CD4-positive, alpha-beta T cell (primary cell): ENCODE measurements around the gene EOGT. TPM values are rescaled to one million over a fixed set of nuclear protein-coding genes. Genes with fewer than 3 reads are reported as not detected.

Source experiments
- ATAC-seq: fragments of 200-7000 bp; cut with Tn5 transposase; one replicate; pipeline ENCODE4 v1.10.0; 2022; ENCODE audit warnings: mild to moderate bottlenecking; ENCODE audit not compliant: poor library complexity
- CTCF ChIA-PET: fragments of 350-600 bp; sonication (Branson Sonifier 250); formaldehyde crosslinking; loops from one replicate; lab custom pipeline; 2021; ENCODE audit warnings: antibody characterized with exemption, inconsistent platforms; lab: Charles Lee
- POLR2A ChIA-PET: fragments of 350-600 bp; sonication (Branson Sonifier 250); formaldehyde crosslinking; loops from one replicate; lab custom pipeline; 2021; ENCODE audit warnings: antibody characterized with exemption, inconsistent platforms; lab: Charles Lee
- DNase-seq, 14 experiments: peaks; one replicate each; pipeline ENCODE4 v3.0.0-alpha.2; 2013 to 2020; ENCODE audit warnings: mixed read lengths in 2 of 14
- H3K27ac ChIP-seq, 2 donors: one replicate each; pipeline versions ENCODE4 v1.5.1 to v1.7.0; 2013; ENCODE audit warnings: low read length in 2 of 2, low read depth in 1 of 2, mild to moderate bottlenecking in 1 of 2
- H3K27me3 ChIP-seq, 2 experiments: 1 replicate in 1 of 2; 2 replicates in 1 of 2; pipeline versions ENCODE4 v1.6.1 to v1.7.0; 2013; ENCODE audit warnings: low read length in 2 of 2, control low read depth in 1 of 2, mild to moderate bottlenecking in 1 of 2, moderate library complexity in 1 of 2; ENCODE audit not compliant: insufficient read depth in 2 of 2, control insufficient read depth in 1 of 2
- H3K36me3 ChIP-seq: one replicate; pipeline ENCODE4 v1.6.1; 2013; ENCODE audit warnings: low read length, control low read depth; ENCODE audit not compliant: insufficient read depth
- H3K4me1 ChIP-seq: one replicate; pipeline ENCODE4 v1.6.1; 2013; ENCODE audit warnings: low read length, control low read depth; ENCODE audit not compliant: insufficient read depth
- H3K4me3 ChIP-seq: one replicate; pipeline ENCODE4 v1.5.1; 2013; ENCODE audit warnings: mild to moderate bottlenecking, low read length, moderate library complexity
- H3K9me3 ChIP-seq, 2 experiments: 1 replicate in 1 of 2; 2 replicates in 1 of 2; pipeline versions ENCODE4 v1.6.1 to v1.7.0; 2013; ENCODE audit warnings: low read length in 2 of 2, mild to moderate bottlenecking in 2 of 2, control low read depth in 1 of 2, moderate library complexity in 1 of 2; ENCODE audit not compliant: control insufficient read depth in 1 of 2, insufficient read depth in 1 of 2
- H3K27ac Mint-ChIP-seq: one replicate; pipeline ENCODE4 v1.8.0; 2020; ENCODE audit warnings: mixed read lengths
- H3K27me3 Mint-ChIP-seq: one replicate; pipeline ENCODE4 v1.8.0; 2021; ENCODE audit warnings: mixed read lengths
- H3K36me3 Mint-ChIP-seq: one replicate; pipeline ENCODE4 v1.8.0; 2021; ENCODE audit warnings: low read depth, mixed read lengths
- H3K4me1 Mint-ChIP-seq: one replicate; pipeline ENCODE4 v1.8.0; 2021; ENCODE audit warnings: low read depth, mixed read lengths
- H3K4me3 Mint-ChIP-seq: one replicate; pipeline ENCODE4 v1.8.0; 2020; ENCODE audit warnings: mild to moderate bottlenecking, mixed read lengths
- H3K9me3 Mint-ChIP-seq: one replicate; pipeline ENCODE4 v1.8.0; 2020; ENCODE audit warnings: mixed read lengths
- CTCF ChIP-seq: fragments of 200-600 bp; IDR thresholded peaks from one replicate; pipeline ENCODE4 v1.8.0; 2022; ENCODE audit warnings: antibody characterized with exemption, mild to moderate bottlenecking
- intact Hi-C, 2 experiments: fragments of 100-400 bp; cut with DNase I in 1 of 2; cut with micrococcal nuclease in 1 of 2; formaldehyde crosslinking; loops; one replicate each; pipeline versions ENCODE4 v1.15.1 to v1.9.0; 2023 to 2025; cut with DNase I, micrococcal nuclease
- total RNA-seq, 174 experiments: library from RNA in 2 of 174; stranded (reverse) in 2 of 174; gene quantifications; one replicate each; pipeline ENCODE4 v1.2.3 and lab custom pipeline; 2021 to 2026

The EOGT gene
- total RNA-seq, 2 experiments from 2014 or later, result 13.0 to 13.4 TPM

DNA sequence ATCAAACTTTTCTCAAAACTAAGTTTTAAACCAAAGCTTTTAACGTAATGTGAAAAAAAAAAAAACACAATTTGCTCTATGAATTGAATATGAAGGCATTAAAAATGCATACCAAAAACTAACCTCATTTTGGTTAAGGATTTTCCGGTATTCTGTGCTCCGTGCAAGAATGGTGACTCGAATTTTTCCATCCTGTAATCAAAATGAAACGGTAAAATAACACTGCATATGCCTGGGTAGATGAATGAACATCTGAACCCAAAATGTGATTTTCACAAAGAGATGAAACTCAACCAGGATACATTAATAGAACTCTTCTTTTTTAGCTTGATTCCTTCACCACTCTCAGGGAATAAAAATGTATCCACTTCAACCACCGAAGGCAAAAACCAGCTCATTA, 26.2 kb downstream of the EOGT start:
- H3K27ac Mint-ChIP-seq, result no peak overlapping the region
- Histone ChIP-seq H3K4me3 (no peak overlapping the region), H3K36me3 (peaks cover 32% of the 10 kb centered on the region), H3K9me3 (no peaks in the 10 kb centered on the region), H3K27me3 (no peaks in the 10 kb centered on the region), H3K27ac (no peak overlapping the region), H3K4me1 (no peaks in the 10 kb centered on the region)
- peaks cover 72% of the 10 kb centered on the region for H3K36me3 Mint-ChIP-seq
- ChIA-PET POLR2A (no interaction called here), CTCF (no interaction called here)
- no peak for TF ChIP-seq CTCF
- DNase-seq, result no peak
- H3K4me1 Mint-ChIP-seq, result no peaks in the 10 kb centered on the region
- H3K4me3 Mint-ChIP-seq, result no peak overlapping the region
- no peak for ATAC-seq
- no peaks in the 10 kb centered on the region for H3K27me3 Mint-ChIP-seq
- intact Hi-C loops, result no loop called here
- H3K9me3 Mint-ChIP-seq, result no peaks in the 10 kb centered on the region

DNA sequence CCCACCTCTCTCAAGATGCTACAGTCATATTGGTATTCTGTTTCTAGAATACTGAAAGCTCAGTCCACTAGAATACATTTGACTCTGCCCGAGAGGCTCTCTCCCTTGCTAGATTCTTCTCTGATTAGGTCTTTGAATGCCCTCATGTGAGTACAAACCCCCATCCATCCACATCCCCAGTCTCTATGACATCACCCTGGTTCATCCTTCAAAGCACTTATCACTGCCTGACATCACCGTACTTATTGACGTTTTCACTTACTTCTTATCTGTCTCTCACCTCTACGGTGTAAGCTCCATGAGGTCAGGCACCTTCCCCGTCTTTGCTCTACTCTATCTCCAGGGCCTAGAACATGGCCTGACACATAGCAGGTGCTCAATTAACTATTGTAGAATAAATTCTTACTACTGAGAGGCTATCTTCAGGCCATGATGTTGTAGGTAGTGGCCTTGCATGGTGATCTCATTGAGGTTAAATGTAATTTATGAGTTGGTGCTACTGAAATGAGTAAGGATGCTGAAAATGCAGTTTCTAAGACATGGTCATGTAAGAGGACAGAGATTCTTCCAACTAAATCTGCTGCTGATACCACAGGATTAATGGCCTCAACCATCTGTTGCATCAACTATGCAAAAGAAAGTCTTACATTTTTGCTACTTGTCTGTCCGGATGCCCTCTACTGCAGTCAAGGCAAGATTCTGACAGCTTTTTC, 26.8 kb downstream of the EOGT start:
- intact Hi-C loops, result no loop called here
- Histone ChIP-seq H3K4me1 (no peaks in the 10 kb centered on the region), H3K27ac (no peak overlapping the region), H3K27me3 (no peaks in the 10 kb centered on the region), H3K4me3 (no peak overlapping the region), H3K36me3 (peaks cover 35% of the 10 kb centered on the region), H3K9me3 (no peaks in the 10 kb centered on the region)
- no peak overlapping the region for H3K27ac Mint-ChIP-seq
- ATAC-seq (no peak), DNase-seq (no peak)
- no peaks in the 10 kb centered on the region for H3K27me3 Mint-ChIP-seq
- ChIA-PET CTCF (no interaction called here), POLR2A (no interaction called here)
- TF ChIP-seq CTCF, result no peak
- no peaks in the 10 kb centered on the region for H3K4me1 Mint-ChIP-seq
- H3K9me3 Mint-ChIP-seq, result no peaks in the 10 kb centered on the region
- H3K36me3 Mint-ChIP-seq, result peaks cover 68% of the 10 kb centered on the region
- H3K4me3 Mint-ChIP-seq, result no peak overlapping the region

DNA sequence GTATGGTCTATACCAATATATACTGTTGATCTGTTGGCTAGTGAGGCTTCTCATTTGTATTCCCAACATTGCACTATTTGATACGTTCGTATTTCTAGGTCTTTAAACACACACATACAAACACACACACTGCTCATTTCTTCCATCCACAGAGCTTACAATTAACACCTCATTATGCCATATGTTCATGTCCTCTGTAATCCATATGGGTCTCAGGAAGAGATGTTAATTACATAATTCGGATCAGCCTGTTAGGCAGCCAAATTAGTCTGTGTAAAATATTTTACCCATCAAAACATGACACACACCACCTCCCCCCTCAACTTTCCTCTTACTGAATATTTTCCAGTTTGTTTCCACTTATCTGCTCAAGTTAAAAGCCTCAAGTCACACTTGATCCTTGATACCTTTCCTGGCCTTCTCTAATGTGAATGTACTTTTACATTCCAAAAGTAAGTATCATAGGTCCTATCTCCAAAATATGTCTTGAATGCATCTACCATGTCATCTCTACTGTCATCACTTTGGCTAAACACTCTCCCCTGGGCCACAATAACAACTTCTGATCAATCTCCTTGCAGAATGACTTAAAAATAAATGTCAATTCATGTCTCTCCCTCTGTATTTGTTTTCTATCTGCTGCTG, 28.2 kb downstream of the EOGT start:
- H3K4me3 ChIP-seq, result no peak overlapping the region
- ATAC-seq (no peak), DNase-seq (no peak)
- H3K27ac ChIP-seq, result no peak overlapping the region
- intact Hi-C loops, result no loop called here
- no peaks in the 10 kb centered on the region for H3K4me1 Mint-ChIP-seq
- CTCF ChIA-PET, result no interaction called here
- H3K4me1 ChIP-seq, result no peaks in the 10 kb centered on the region
- no peaks in the 10 kb centered on the region for H3K9me3 Mint-ChIP-seq
- H3K27me3 ChIP-seq, result no peaks in the 10 kb centered on the region
- no peak for TF ChIP-seq CTCF
- no peak overlapping the region for H3K27ac Mint-ChIP-seq
- peaks cover 41% of the 10 kb centered on the region for H3K36me3 ChIP-seq
- H3K4me3 Mint-ChIP-seq, result no peak overlapping the region
- no peaks in the 10 kb centered on the region for H3K27me3 Mint-ChIP-seq
- H3K9me3 ChIP-seq, result no peaks in the 10 kb centered on the region
- POLR2A ChIA-PET, result no interaction called here
- peaks cover 74% of the 10 kb centered on the region for H3K36me3 Mint-ChIP-seq
